ENCODE data around the gene ITIH6. TPM values are rescaled to one million over a fixed set of nuclear protein-coding genes. Genes with fewer than 3 reads are reported as not detected.
"Not testable (repeated sequence)": the region's sequence is repeated elsewhere in the genome, so short reads cannot be mapped to it uniquely, and the experiment has no call there.

Gene ITIH6
- total RNA-seq, 1 donor, result not detected

DNA sequence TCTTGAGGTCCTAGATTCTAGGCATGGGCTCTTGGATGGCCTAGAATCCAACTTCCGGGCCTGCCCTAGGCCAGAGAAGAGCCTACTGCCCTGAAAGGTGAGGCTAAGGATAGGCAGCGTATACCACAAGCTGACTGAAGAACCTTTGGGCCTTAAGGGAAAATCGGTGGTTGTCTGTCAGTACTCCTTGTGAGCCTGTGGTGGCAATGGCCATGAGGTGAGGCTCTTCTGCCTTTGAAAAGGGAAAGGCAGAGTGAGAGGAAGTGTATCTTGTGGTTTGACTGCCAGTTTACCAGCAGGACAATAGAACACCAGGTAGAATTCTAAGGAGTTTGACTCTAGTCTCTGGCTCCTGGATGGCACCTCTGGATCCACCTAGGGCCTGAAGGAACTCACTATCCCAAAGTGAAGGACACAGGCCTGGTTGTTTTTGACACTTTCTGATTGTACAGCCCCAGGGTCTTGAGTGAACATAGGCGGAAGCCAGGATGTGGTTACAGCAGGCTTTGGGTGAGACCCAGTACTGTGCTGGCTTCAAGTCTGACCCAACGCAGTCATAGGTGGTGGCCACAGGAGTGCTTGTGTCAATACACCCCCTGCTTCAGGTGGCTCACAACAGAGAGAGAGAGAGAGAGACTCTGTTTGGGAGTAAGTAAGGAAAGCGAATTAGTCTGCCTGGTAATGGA, 20.9 kb downstream of the ITIH6 start:
- H3K27ac ChIP-seq (ENCODE audit: low read depth, low read length), result no peak overlapping the region
- H3K4me1 ChIP-seq (ENCODE audit: insufficient read depth, low read length), result no peaks in the 10 kb centered on the region
- H3K79me2 ChIP-seq (ENCODE audit: insufficient read depth, low read length), result no peaks in the 10 kb centered on the region
- no peaks in the 10 kb centered on the region for H4K20me1 ChIP-seq (ENCODE audit: insufficient read depth, low read length)
- no peaks in the 10 kb centered on the region for H3K27me3 ChIP-seq (ENCODE audit: insufficient read depth, low read length)
- no peaks in the 10 kb centered on the region for H3K36me3 ChIP-seq (ENCODE audit: insufficient read depth, low read length)
- H2AFZ ChIP-seq (ENCODE audit: low read length), result no peak overlapping the region
- H3K4me2 ChIP-seq (ENCODE audit: insufficient read depth, low read length), result no peak overlapping the region
- DNase-seq (ENCODE audit: insufficient read length, low spot score, missing footprints), result no peak
- TF ChIP-seq, protein P1, sequence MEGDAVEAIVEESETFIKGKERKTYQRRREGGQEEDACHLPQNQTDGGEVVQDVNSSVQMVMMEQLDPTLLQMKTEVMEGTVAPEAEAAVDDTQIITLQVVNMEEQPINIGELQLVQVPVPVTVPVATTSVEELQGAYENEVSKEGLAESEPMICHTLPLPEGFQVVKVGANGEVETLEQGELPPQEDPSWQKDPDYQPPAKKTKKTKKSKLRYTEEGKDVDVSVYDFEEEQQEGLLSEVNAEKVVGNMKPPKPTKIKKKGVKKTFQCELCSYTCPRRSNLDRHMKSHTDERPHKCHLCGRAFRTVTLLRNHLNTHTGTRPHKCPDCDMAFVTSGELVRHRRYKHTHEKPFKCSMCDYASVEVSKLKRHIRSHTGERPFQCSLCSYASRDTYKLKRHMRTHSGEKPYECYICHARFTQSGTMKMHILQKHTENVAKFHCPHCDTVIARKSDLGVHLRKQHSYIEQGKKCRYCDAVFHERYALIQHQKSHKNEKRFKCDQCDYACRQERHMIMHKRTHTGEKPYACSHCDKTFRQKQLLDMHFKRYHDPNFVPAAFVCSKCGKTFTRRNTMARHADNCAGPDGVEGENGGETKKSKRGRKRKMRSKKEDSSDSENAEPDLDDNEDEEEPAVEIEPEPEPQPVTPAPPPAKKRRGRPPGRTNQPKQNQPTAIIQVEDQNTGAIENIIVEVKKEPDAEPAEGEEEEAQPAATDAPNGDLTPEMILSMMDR (IDR thresholded peaks at IDR 0.05; ENCODE audit: extremely low read depth, low read depth, low read length), result no peak
- no peaks in the 10 kb centered on the region for H3K9me3 ChIP-seq (ENCODE audit: low read depth, low read length)
- H3K4me3 ChIP-seq (ENCODE audit: insufficient read depth, low read length), result no peak overlapping the region

DNA sequence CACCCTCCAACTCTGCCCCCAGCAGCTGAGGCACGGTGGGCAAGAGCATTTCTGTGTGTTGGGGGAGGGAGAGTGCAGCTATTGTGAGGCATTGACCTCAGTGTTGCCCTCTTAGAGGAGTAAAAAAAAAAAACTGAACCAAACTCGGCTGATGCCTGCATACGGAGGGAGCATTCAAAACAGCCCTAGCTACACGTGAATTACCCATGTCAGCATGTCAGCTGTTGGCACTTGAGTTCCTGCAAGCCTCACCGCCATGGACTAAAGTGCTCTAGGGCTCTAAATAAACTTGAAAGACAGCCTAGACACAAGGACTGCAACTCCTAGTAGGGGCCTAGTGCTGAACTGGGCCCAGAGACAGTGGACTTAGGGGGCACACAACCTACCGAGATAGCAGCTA, 22.0 kb downstream of the ITIH6 start:
- Histone ChIP-seq H3K27me3 (ENCODE audit: insufficient read depth, low read length) (no peaks in the 10 kb centered on the region), H3K4me1 (ENCODE audit: insufficient read depth, low read length) (no peaks in the 10 kb centered on the region), H3K79me2 (ENCODE audit: insufficient read depth, low read length) (no peaks in the 10 kb centered on the region), H3K36me3 (ENCODE audit: insufficient read depth, low read length) (no peaks in the 10 kb centered on the region), H3K4me2 (ENCODE audit: insufficient read depth, low read length) (no peak overlapping the region), H3K4me3 (ENCODE audit: insufficient read depth, low read length) (no peak overlapping the region), H2AFZ (ENCODE audit: low read length) (no peak overlapping the region), H3K9me3 (ENCODE audit: low read depth, low read length) (no peaks in the 10 kb centered on the region), H4K20me1 (ENCODE audit: insufficient read depth, low read length) (no peaks in the 10 kb centered on the region), H3K27ac (ENCODE audit: low read depth, low read length) (no peak overlapping the region)
- TF ChIP-seq, protein P1 (IDR thresholded peaks at IDR 0.05; ENCODE audit: extremely low read depth, low read depth, low read length), result no peak
- DNase-seq (ENCODE audit: insufficient read length, low spot score, missing footprints), result no peak

GRCh38 chrX:54774391-54775094, 23.5 kb downstream of the ITIH6 start:
- not testable (repeated sequence) for H3K9me3 ChIP-seq (ENCODE audit: low read depth, low read length); H3K4me2 ChIP-seq (ENCODE audit: insufficient read depth, low read length); H3K79me2 ChIP-seq (ENCODE audit: insufficient read depth, low read length); H3K4me1 ChIP-seq (ENCODE audit: insufficient read depth, low read length); H4K20me1 ChIP-seq (ENCODE audit: insufficient read depth, low read length); H3K27me3 ChIP-seq (ENCODE audit: insufficient read depth, low read length); H3K27ac ChIP-seq (ENCODE audit: low read depth, low read length); H3K4me3 ChIP-seq (ENCODE audit: insufficient read depth, low read length); H3K36me3 ChIP-seq (ENCODE audit: insufficient read depth, low read length); DNase-seq (ENCODE audit: insufficient read length, low spot score, missing footprints); H2AFZ ChIP-seq (ENCODE audit: low read length)

DNA sequence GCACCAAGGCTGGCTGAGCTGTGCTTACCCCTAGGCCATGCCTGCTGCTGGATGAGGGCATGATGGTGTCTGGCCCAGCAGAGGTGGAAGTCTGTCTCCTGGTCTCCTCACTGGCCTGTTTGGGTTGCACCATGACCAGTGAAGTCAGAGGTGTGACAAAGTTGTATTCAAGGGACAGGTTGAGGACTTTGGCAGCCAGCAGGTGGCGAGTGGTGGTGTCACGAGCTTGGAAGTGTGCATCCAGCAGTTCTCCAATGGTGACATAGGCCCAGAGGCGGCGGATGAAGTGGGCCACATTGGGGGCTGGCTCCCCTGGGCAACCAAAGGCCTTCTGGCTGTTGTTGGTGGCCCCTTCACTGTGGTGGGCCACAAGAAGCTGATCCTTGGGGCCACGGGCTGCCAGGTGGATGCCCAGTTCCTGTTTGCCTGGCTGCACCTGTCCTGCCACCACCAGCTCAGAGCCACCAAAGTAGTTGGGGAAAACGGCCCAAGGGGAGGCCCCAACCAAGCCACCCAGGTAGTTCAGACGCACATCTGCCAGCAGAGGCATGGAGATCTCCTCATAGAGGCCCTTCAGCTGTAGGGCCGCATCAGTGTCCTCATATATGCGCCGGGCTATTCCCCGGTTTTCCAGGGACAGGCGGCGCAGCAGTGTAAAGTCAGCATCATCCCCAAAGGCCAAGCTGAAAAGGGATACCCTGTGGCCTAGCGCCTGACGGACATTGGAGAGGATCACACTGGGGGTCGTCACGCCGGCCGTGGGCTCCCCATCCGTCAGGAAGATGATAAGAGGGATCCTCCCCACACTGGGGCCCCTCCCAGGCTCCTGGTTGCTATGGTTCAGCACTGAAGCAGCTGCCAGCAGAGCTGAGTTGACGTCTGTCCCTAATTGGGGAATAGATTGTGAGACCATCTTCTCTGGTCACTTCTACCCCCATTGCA, 39.7 kb downstream of the ITIH6 start:
- H3K9me3 ChIP-seq (ENCODE audit: low read depth, low read length), result no peaks in the 10 kb centered on the region
- H3K4me2 ChIP-seq (ENCODE audit: insufficient read depth, low read length), result no peak overlapping the region
- H3K4me3 ChIP-seq (ENCODE audit: insufficient read depth, low read length), result no peak overlapping the region
- no peak overlapping the region for H3K27ac ChIP-seq (ENCODE audit: low read depth, low read length)
- no peaks in the 10 kb centered on the region for H3K27me3 ChIP-seq (ENCODE audit: insufficient read depth, low read length)
- no peaks in the 10 kb centered on the region for H4K20me1 ChIP-seq (ENCODE audit: insufficient read depth, low read length)
- TF ChIP-seq, protein P1 (IDR thresholded peaks at IDR 0.05; ENCODE audit: extremely low read depth, low read depth, low read length), result no peak
- no peak for DNase-seq (ENCODE audit: insufficient read length, low spot score, missing footprints)
- H2AFZ ChIP-seq (ENCODE audit: low read length), result no peak overlapping the region
- no peaks in the 10 kb centered on the region for H3K36me3 ChIP-seq (ENCODE audit: insufficient read depth, low read length)
- no peaks in the 10 kb centered on the region for H3K79me2 ChIP-seq (ENCODE audit: insufficient read depth, low read length)
- no peaks in the 10 kb centered on the region for H3K4me1 ChIP-seq (ENCODE audit: insufficient read depth, low read length)

Data from osteoblast (primary cell).